Activated naive CD8-positive, alpha-beta T cell treated with anti-CD3 and anti-CD28 coated beads, Interleukin-2, amount 50 U/mL, for 24 hours (primary cell): ENCODE results near the gene NEU4.
"Not testable (repeated sequence)": the region's sequence is repeated elsewhere in the genome, so short reads cannot be mapped to it uniquely, and the experiment has no call there.

Experiments used
- ATAC-seq: fragments of 150-1000 bp; cut with Tn5 transposase; one replicate; pipeline ENCODE4 v1.10.0; 2021
- DNase-seq: peaks from one replicate; pipeline ENCODE4 v3.0.0; 2021
- H3K27ac Mint-ChIP-seq: one replicate; pipeline ENCODE4 v1.8.0; 2021; ENCODE audit warnings: mild to moderate bottlenecking, mixed read lengths
- H3K27me3 Mint-ChIP-seq: one replicate; pipeline ENCODE4 v1.8.0; 2021; ENCODE audit warnings: mixed read lengths
- H3K36me3 Mint-ChIP-seq: one replicate; pipeline ENCODE4 v1.8.0; 2021; ENCODE audit warnings: low read depth, mixed read lengths
- H3K4me1 Mint-ChIP-seq: one replicate; pipeline ENCODE4 v1.8.0; 2021; ENCODE audit warnings: mixed read lengths
- H3K4me3 Mint-ChIP-seq: one replicate; pipeline ENCODE4 v1.8.0; 2021; ENCODE audit warnings: mild to moderate bottlenecking, moderate library complexity, mixed read lengths
- H3K9me3 Mint-ChIP-seq: one replicate; pipeline ENCODE4 v1.8.0; 2021; ENCODE audit warnings: mixed read lengths

The NEU4 gene

DNA sequence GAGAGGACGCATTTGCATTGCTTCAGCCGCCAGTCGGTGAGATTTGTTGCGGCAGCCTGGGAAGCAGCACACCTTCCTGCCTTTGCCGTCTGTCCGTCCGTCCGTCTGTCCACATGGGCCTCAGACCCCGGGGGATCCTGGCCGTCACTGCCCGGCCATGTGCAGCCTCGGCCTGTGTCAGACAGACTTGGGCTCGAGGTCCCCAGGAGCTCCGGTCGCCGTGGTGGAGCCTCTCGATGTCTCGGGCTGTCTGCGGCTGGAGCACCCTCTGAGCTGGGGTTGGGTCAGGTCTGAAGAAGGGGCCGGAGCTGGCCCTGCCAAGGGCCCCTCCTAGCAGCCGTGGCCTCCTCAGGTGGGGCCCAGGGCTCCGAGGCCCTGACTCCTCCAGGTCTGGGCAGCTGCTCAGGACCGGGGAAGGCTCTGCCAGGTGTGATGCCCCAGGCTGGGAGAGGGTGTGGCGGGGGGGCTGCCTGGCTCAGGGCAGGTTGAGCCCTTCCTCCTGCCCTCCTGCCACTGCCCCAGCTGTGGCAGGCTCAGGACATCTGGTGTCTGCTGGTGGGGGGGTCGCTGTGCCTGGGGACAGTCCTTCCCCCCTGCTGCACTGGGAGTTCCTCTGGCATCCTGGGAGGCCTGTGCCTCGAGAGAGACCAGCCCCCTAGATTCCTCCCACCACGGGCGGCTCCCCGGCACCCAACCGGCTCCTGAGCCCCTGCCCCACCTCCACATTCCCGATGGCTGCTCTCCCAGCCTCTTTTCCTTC lies 11.8 kb downstream of the NEU4 start:
- DNase-seq (no peak), ATAC-seq (no peak)
- H3K4me3 Mint-ChIP-seq, result no peak overlapping the region
- H3K4me1 Mint-ChIP-seq, result peaks cover 11% of the 10 kb centered on the region
- H3K9me3 Mint-ChIP-seq, result peaks cover 8% of the 10 kb centered on the region
- peaks cover 16% of the 10 kb centered on the region for H3K27me3 Mint-ChIP-seq
- no peak overlapping the region for H3K27ac Mint-ChIP-seq
- H3K36me3 Mint-ChIP-seq, result no peaks in the 10 kb centered on the region

DNA sequence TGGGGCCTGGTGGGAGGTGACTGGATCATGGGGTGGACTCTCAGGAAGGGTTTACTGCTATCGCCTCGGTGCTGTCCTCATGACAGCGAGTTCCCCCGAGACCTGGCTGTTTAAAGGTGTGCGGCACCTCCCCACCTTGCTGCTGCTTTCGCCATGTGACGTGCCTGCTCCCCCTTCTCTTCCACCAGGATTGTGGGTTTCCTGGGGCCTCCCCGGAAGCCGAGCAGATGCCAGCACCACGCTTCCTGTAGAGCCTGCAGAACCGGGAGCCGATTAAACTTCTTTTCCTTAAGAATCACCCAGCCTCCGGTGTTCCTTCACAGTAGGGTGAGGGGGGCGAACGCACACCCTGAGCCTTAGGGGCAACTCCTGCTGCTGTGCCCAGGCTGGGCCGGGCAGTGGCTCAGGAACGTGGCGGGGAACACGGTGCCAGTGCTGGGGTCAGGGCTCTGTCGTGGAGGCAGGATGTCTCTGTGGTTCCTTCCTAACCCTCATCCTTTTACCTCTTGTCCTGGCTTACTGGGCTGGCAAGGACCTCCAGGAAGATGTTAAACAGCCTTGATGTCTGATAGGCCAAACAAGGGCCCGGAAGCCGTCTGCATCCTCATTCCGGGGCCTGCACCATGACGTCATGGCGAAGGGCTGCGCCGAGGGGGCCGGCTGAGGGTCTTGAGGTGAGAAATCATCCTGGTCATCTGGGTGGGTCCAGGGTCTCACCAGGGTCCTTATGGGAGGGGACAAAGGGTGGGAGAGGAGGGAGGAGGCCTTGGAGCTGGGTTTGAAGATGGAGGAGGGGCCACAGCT lies 12.7 kb downstream of the NEU4 start:
- H3K36me3 Mint-ChIP-seq, result no peaks in the 10 kb centered on the region
- peaks cover 11% of the 10 kb centered on the region for H3K4me1 Mint-ChIP-seq
- H3K27me3 Mint-ChIP-seq, result peaks cover 20% of the 10 kb centered on the region
- ATAC-seq (no peak), DNase-seq (no peak)
- peaks cover 16% of the 10 kb centered on the region for H3K9me3 Mint-ChIP-seq
- H3K4me3 Mint-ChIP-seq, result no peak overlapping the region
- H3K27ac Mint-ChIP-seq, result no peak overlapping the region

DNA sequence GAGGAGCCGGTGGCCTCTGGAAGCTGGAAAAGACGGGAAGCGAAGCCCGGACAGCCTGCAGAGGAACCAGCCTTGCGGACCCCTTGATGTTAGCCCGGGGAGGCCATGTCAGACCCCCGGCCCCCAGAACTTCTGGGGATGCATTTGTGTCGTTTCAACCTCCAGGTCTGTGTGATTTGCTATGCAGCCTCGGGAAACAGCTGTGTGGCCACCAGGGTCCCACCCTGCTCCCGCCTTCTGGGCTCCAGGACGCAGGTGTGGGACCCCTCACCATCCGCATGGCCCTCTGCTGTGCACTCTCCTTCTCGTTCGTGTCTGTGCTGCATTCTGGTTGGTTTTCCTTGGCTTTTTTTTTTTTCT lies 13.3 kb downstream of the NEU4 start:
- Mint-ChIP-seq H3K36me3 (no peaks in the 10 kb centered on the region), H3K4me1 (peaks cover 10% of the 10 kb centered on the region), H3K27me3 (peaks cover 26% of the 10 kb centered on the region), H3K27ac (no peak overlapping the region), H3K4me3 (no peak overlapping the region), H3K9me3 (peaks cover 21% of the 10 kb centered on the region)
- DNase-seq (no peak), ATAC-seq (no peak)

DNA sequence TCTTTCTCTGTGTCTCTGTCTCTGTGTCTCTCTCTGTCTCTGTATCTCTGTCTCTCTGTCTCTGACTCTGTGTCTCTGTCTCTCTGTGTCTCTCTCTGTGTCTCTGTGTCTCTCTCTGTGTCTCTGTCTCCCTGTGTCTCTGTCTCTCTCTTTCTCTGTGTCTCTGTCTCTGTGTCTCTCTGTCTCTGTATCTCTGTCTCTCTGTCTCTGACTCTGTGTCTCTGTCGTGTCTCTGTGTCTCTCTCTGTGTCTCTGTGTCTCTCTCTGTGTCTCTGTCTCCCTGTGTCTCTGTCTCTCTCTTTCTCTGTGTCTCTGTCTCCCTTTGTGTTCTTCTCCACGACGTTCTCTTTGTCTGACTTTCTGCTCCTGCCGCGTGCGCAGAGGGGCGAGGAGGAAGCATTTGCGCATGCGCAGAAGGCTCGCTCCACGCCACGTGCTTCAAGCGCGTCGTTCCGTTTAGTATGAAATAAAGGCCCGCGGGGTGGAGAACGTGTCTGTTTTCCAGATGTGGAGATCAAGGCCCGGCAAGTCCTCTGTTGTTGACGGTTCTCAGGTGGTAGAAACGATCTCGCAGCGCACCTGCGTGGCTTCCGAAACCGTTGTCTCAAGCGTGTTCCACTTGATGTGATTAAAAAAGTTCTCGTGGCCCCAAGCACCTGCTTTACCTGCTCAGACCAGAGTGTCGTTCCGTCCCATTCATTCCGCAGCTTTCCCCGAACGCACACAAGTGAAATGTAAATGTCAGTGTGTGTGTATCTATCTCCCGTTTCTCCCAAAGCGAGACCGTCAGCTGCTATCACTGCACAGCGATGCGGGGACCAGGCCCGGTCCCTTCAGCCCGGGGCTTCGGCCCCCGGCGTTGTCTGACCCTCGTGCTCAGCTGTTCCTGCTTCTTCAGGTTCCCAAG lies 14.8 kb downstream of the NEU4 start:
- not testable (repeated sequence) for H3K4me3 Mint-ChIP-seq, ATAC-seq, H3K36me3 Mint-ChIP-seq, H3K27ac Mint-ChIP-seq, DNase-seq, H3K4me1 Mint-ChIP-seq
- Mint-ChIP-seq H3K27me3 (peaks cover 32% of the 10 kb centered on the region), H3K9me3 (peaks cover 29% of the 10 kb centered on the region)

DNA sequence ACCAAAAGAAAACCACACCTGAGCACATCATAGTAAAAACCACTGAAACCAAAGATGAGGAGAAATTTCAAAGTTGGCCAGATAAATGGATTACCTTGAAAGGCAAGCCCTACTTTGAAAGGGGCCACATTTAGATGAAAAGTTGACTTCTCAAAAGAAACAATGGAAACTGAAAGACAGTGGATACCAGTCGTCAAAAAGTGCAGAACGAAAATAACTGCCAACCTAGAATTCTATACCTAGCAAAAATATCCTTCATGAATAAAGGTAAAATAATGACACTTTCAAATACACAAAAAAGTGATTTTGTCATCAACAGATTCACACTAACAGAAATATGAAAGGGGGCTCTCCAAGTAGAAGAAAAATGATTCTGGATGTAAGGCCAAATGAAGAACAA lies 18.4 kb downstream of the NEU4 start:
- ATAC-seq (no peak), DNase-seq (no peak)
- H3K27me3 Mint-ChIP-seq, result peaks cover 42% of the 10 kb centered on the region
- H3K27ac Mint-ChIP-seq, result no peak overlapping the region
- peaks cover 29% of the 10 kb centered on the region for H3K9me3 Mint-ChIP-seq
- H3K36me3 Mint-ChIP-seq, result peaks cover 3% of the 10 kb centered on the region
- peaks cover 3% of the 10 kb centered on the region for H3K4me1 Mint-ChIP-seq
- H3K4me3 Mint-ChIP-seq, result no peak overlapping the region

DNA sequence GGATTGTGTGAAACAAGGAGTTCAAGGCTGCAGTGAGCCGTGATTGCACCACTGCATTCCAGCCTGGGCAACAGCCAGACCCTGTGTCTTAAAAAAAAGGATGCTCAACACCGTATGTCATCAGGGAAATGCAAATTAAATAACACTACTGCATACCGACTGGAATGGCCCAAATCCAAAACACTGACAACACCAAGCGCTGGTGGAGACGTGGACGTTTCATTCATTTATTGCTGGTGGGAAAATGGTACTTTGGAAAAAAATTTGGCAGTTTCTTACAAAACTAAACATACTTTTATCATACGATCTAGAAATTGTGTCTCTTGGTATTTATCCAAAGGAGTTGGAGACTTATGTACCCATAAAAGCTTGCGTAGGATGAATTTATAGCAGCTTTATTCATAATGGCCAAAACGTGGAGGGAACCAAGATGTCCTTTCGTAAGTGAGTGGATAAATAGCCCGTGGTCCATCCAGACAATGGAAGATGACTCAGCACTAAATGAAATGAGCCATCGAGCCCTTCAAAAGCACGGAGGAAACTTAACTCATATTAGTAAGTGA lies 24.2 kb downstream of the NEU4 start:
- DNase-seq, result no peak
- Mint-ChIP-seq H3K27ac (no peak overlapping the region), H3K9me3 (peaks cover 7% of the 10 kb centered on the region), H3K4me3 (no peak overlapping the region), H3K4me1 (peaks cover 11% of the 10 kb centered on the region), H3K27me3 (peaks cover 37% of the 10 kb centered on the region), H3K36me3 (peaks cover 4% of the 10 kb centered on the region)
- ATAC-seq, result no peak

DNA sequence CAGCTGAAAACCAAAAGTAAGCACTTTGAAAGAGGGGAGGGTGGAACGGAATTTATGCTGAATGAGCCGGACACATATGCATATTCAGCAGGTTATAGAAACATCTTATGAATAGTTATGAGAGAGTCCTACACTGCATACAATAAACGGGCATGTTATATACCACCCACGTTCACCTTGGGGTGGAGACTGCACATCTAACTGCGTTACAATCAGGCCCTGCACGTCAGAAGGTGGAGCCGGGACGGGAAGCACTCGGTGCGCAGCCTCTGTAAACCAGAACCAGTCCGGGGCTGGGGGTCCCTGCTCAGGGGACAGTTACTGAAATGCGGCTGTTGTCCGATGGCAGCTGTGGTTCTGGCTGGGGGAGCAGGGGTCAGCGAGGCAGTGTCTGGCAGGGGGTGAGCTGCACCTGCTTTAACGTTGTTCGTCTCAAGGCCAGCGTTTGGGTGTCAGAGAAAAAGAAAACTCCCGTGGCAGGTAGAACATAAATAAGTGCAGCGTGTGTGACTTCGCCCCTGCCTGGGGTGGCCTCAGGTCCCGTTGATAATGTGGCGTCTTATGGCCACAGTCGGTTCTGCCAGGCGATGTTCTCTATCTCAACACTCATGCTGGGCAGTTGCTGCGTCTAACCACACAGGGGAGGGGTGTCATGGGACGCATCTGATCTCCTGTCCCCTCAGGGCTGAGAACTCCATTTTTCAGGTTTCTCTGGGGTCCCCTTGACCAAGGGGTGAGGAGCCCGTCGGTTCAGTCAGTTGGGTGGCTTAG lies 24.9 kb downstream of the NEU4 start:
- H3K4me1 Mint-ChIP-seq, result peaks cover 13% of the 10 kb centered on the region
- H3K4me3 Mint-ChIP-seq, H3K36me3 Mint-ChIP-seq: not testable (repeated sequence)

DNA sequence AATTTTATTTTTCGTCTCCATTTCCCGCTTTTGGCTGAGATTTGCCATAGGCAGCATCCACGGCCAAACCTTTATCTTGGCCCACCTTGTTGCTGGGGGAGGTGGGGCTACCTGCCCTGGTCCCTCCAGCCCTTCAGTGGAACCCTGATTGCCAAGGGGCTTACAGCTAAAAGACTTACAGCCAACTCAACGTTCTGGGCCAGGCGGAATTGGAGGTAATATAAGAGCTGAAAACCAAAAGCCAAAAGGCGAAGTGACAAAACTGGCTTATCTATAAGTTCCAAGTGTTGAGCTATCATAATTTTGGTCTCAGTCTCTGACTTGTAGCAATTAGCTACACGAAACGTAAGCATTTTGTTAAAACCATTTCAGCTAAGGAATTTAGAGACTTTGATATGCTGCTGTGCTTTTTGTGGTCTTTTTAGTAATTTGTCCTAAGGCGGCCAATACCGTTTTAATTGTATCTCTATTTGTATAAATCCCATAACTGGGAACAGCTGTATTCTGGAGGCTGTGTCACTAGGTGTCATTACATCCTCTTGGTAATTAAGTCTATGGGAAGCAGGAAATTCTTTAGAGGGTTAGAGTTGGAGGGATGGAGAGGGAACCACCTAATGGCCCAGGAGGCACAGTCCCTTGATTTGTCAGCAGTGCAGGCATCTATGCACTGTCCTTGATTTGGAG lies 25.7 kb downstream of the NEU4 start:
- no peak for ATAC-seq
- no peak for DNase-seq
- H3K27me3 Mint-ChIP-seq, result peaks cover 36% of the 10 kb centered on the region

More for the DNA sequence above, 24.9 kb downstream of the NEU4 start:
- not testable (repeated sequence) for H3K27ac Mint-ChIP-seq, DNase-seq, ATAC-seq, H3K9me3 Mint-ChIP-seq
- H3K27me3 Mint-ChIP-seq, result peaks cover 35% of the 10 kb centered on the region

DNA sequence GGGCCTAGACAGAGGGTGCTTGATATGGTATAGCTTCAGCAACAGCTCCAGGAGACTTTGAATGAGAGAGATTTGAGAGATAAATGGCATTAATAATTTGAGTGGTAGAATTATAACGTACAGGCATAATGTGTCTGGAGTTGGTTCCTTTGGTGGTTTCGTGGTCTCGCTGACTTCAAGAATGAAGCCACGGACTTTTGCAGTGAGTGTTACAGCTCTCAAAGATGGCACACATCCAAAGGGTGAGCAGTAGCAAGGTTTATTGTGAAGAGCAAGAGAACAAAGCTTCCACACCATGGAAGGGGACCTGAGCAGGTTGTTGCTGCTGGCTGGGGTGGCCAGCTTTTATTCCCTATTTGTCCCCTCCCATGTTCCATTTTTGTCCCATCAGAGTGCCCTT lies 26.6 kb downstream of the NEU4 start:
- peak; percentile 9 for DNase-seq
- no peak overlapping the region for H3K27ac Mint-ChIP-seq
- peaks cover 4% of the 10 kb centered on the region for H3K36me3 Mint-ChIP-seq
- no peak for ATAC-seq
- H3K4me3 Mint-ChIP-seq, result no peak overlapping the region
- H3K27me3 Mint-ChIP-seq, result peaks cover 36% of the 10 kb centered on the region
- peaks cover 13% of the 10 kb centered on the region for H3K4me1 Mint-ChIP-seq
- peaks cover 6% of the 10 kb centered on the region for H3K9me3 Mint-ChIP-seq

More for the DNA sequence above, 25.7 kb downstream of the NEU4 start:
- Mint-ChIP-seq H3K27ac (no peak overlapping the region), H3K9me3 (peaks cover 6% of the 10 kb centered on the region), H3K4me3 (no peak overlapping the region), H3K36me3 (peaks cover 4% of the 10 kb centered on the region), H3K4me1 (peaks cover 13% of the 10 kb centered on the region)

DNA sequence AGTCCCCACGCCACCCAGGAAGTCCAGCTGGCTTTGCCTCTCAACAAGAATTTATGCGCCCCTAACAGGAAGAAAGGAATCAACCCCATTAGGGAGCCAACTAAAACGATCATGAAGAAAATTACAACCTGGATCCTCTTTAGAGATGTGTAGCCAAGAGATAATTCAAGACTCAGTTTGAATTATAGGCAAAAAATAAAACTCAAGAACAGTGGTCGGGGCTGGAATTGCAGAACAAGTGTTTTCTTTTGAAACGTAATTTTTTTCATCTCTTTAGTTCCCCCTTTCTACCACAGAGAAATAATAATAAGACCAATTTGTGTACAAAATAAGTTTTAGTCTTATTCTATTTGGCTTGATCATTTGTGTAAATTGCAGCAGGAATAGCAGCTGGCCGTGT lies 27.3 kb downstream of the NEU4 start:
- ATAC-seq (no peak), DNase-seq (no peak)
- Mint-ChIP-seq H3K27ac (no peak overlapping the region), H3K36me3 (peaks cover 4% of the 10 kb centered on the region), H3K4me3 (no peak overlapping the region), H3K4me1 (peaks cover 13% of the 10 kb centered on the region), H3K27me3 (peaks cover 33% of the 10 kb centered on the region), H3K9me3 (peaks cover 6% of the 10 kb centered on the region)

DNA sequence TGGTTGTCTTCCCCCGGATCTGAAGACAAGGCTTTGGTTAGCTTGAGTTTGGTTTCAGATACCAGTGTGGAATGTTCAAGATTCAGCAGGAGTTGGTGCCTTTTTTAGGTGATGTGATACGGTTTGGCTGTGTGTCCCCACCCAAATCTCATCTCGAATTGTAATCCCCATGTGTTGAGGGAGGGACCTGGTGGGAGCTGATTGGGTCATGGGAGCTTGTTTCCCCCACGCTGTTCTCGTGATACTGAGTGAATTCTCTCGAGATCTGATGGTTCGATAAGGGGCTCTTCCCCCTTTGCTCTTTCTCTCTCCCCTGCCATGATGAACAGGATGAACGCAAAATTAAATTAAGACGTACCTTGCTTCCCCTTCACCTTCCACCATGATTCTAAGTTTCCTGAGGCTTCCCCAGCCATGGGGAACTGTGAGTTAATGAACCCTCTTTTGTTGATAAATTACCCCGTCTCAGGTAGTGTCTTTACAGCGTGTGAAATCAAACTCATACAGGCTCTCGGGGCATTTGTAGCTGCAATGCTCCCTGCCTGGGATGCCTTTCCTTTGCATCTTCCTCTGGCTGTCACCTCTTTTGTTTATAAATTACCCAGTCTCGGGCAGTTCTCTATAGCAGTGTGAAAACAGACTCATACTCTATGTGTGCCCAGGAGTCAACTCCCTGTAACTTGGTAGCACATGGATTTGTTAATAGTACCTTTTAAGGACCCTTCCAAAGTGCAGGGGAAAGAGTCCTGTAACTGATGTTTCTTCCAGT lies 28.4 kb downstream of the NEU4 start:
- no peak for ATAC-seq
- DNase-seq, result no peak
- no peak overlapping the region for H3K27ac Mint-ChIP-seq
- peaks cover 6% of the 10 kb centered on the region for H3K9me3 Mint-ChIP-seq
- H3K4me3 Mint-ChIP-seq, result no peak overlapping the region
- peaks cover 4% of the 10 kb centered on the region for H3K36me3 Mint-ChIP-seq
- H3K4me1 Mint-ChIP-seq, result peaks cover 16% of the 10 kb centered on the region
- H3K27me3 Mint-ChIP-seq, result peaks cover 27% of the 10 kb centered on the region

DNA sequence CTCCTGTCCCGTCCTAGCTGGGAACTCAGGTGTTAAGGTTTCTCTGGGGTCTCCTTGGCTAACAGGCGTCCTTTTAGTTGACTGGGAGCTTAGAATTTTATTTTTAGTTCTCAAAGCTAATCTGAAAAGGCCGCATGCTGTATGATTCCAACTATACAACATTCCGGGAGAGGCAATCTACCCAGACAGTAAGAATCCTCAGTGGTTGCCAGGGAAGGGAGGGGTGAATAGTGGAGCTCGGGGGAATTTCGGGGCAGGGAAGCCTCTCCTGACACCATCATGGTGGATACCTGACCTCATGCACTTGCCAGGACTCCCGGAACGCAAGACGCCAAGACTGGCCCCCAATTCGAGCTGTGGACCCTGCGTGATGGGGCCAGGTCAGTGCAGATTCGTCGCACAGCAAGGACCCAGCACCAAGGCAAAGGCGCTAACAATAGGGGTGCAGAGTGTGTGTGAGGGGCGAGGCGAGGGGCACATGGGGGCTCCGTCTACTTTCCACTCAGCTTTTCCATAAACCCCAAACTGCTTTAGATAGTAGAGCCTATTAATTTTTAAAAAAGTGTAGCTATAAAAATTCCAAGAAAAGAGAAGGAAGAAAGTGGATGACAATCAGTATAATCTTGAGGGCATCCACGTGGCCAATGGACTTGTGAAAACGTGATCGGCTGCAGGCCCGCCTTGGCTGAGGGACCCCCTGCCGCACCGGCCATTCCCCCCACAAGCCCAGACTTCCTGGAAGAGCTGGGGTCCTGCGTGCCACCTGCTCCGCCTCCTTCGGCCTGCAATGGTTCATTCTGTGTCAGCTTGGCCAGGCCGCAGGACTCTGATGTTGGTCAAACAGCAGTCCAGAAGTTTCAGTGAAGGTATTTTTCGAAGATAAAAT lies 32.4 kb downstream of the NEU4 start:
- peaks cover 22% of the 10 kb centered on the region for H3K27me3 Mint-ChIP-seq
- peaks cover 41% of the 10 kb centered on the region for H3K4me1 Mint-ChIP-seq
- no peak overlapping the region for H3K27ac Mint-ChIP-seq
- peaks cover 11% of the 10 kb centered on the region for H3K36me3 Mint-ChIP-seq
- H3K4me3 Mint-ChIP-seq, result no peak overlapping the region
- no peak for DNase-seq
- ATAC-seq, result no peak
- H3K9me3 Mint-ChIP-seq, result no peaks in the 10 kb centered on the region
